SU-DHL-6 (cell line): ENCODE measurements around the gene FAM3C.

Experiments
- H2AFZ ChIP-seq: fragments of 200-600 bp; sonication (generic); 2 replicates; pipeline ENCODE4 v1.6.1; 2014; ENCODE audit warnings: low read depth, mild to moderate bottlenecking, moderate library complexity, mixed read lengths, antibody characterized with exemption, low read length; ENCODE audit not compliant: severe bottlenecking
- H3F3A ChIP-seq: fragments of 200-600 bp; shearing (Covaris generic); 2 replicates; pipeline ENCODE4 v1.6.0; 2016; ENCODE audit warnings: antibody characterized with exemption, mild to moderate bottlenecking; ENCODE audit not compliant: insufficient read depth
- H3K27ac ChIP-seq: fragments of 200-600 bp; sonication (generic); 2 replicates; pipeline ENCODE4 v1.5.1; 2016; ENCODE audit warnings: low read depth, mild to moderate bottlenecking, low read length, moderate library complexity, mixed read lengths
- H3K27me3 ChIP-seq: fragments of 200-600 bp; sonication (generic), shearing (Covaris generic); 2 replicates; pipeline ENCODE4 v1.6.0; 2014; ENCODE audit warnings: mild to moderate bottlenecking, low read length
- H3K36me3 ChIP-seq: fragments of 200-600 bp; sonication (generic); 2 replicates; pipeline ENCODE4 v1.6.1; 2014; ENCODE audit warnings: mild to moderate bottlenecking, low read length, mixed read lengths
- H3K4me2 ChIP-seq: fragments of 300-600, 200-600 bp; shearing (Covaris generic), sonication (generic); 2 replicates; pipeline ENCODE4 v1.6.0; 2014; ENCODE audit warnings: low read length, low read depth, mild to moderate bottlenecking; ENCODE audit not compliant: poor library complexity, severe bottlenecking
- H3K4me3 ChIP-seq: fragments of 200-600 bp; sonication (generic); 2 replicates; pipeline ENCODE4 v1.5.1; 2014; ENCODE audit warnings: antibody characterized with exemption, low read length, mild to moderate bottlenecking, mixed read lengths; ENCODE audit not compliant: insufficient read depth, poor library complexity, severe bottlenecking
- H3K79me2 ChIP-seq: fragments of 200-600 bp; sonication (generic); 2 replicates; pipeline ENCODE4 v1.6.1; 2014; ENCODE audit warnings: mild to moderate bottlenecking, low read length, moderate library complexity; ENCODE audit not compliant: insufficient read depth
- H3K9ac ChIP-seq: fragments of 200-600 bp; sonication (generic); 2 replicates; pipeline ENCODE4 v1.7.0; 2014; ENCODE audit warnings: mild to moderate bottlenecking, low read length
- H3K9me2 ChIP-seq: fragments of 200-600 bp; sonication (generic); replicated peaks from 2 replicates; pipeline ENCODE4 v1.6.1; 2014; ENCODE audit warnings: low read length; ENCODE audit not compliant: insufficient read depth
- H3K9me3 ChIP-seq: fragments of 200-600 bp; sonication (generic); 2 replicates; pipeline ENCODE4 v1.6.1; 2014; ENCODE audit warnings: low read length, mixed read lengths; ENCODE audit not compliant: insufficient read depth
- H4K20me1 ChIP-seq: fragments of 200-600 bp; sonication (generic); 2 replicates; pipeline ENCODE4 v1.6.1; 2014; ENCODE audit warnings: low read depth, mild to moderate bottlenecking, antibody characterized with exemption, low read length, moderate library complexity, mixed read lengths
- CTCF ChIP-seq: fragments of 200-600 bp; sonication (generic); IDR thresholded peaks from one replicate; pipeline ENCODE4 v1.5.1; 2017; ENCODE audit warnings: antibody characterized with exemption, mild to moderate bottlenecking, low read length, moderate library complexity; ENCODE audit not compliant: insufficient read depth, poor library complexity, severe bottlenecking
- EZH2phosphoT487 ChIP-seq: fragments of 200-600 bp; sonication (generic), shearing (Covaris generic); conservative IDR thresholded peaks from 2 replicates; pipeline ENCODE4 v1.6.1; 2018; ENCODE audit warnings: mild to moderate bottlenecking, antibody characterized with exemption, low read length, moderate library complexity, mixed read lengths

FAM3C gene

GRCh38 chr7:121397361-121397760 is 1.3 kb upstream of the FAM3C start:
- Histone ChIP-seq H3K9ac (no peak overlapping the region), H4K20me1 (peaks cover 10% of the 10 kb centered on the region), H3K27me3 (no peaks in the 10 kb centered on the region), H3K9me3 (no peaks in the 10 kb centered on the region), H2AFZ (peak overlapping the region; percentile 78), H3F3A (peaks cover 6% of the 10 kb centered on the region; the same call in 1 of the 2 replicates), H3K79me2 (peaks cover 33% of the 10 kb centered on the region), H3K27ac (no peak overlapping the region), H3K36me3 (peaks cover 19% of the 10 kb centered on the region), H3K4me3 (no peak overlapping the region), H3K4me2 (no peak overlapping the region), H3K9me2 (no peaks in the 10 kb centered on the region)
- TF ChIP-seq CTCF (no peak), EZH2phosphoT487 (no peak)

- Histone ChIP-seq H3K4me2 (peak overlapping the region; percentile 91), H3K4me3 (peak overlapping the region; percentile 89), H3K36me3 (peaks cover 19% of the 10 kb centered on the region), H3K27me3 (no peaks in the 10 kb centered on the region), H4K20me1 (peaks cover 15% of the 10 kb centered on the region), H3K27ac (peak overlapping the region; percentile 67), H3K9me2 (no peaks in the 10 kb centered on the region), H3K9me3 (no peaks in the 10 kb centered on the region), H3F3A (peaks cover 6% of the 10 kb centered on the region; the same call in 1 of the 2 replicates), H3K79me2 (peaks cover 50% of the 10 kb centered on the region), H2AFZ (peak overlapping the region; percentile 83), H3K9ac (peak overlapping the region; percentile 78)
- no peak for TF ChIP-seq CTCF
- no peak for TF ChIP-seq EZH2phosphoT487
Measured at GRCh38 chr7:121395494-121395960, 581 bp downstream of the FAM3C start.

GRCh38 chr7:121394709-121395140 is 1.4 kb downstream of the FAM3C start:
- Histone ChIP-seq H3K9ac (no peak overlapping the region), H3K4me2 (peak overlapping the region; percentile 91), H2AFZ (no peak overlapping the region), H3K9me3 (no peaks in the 10 kb centered on the region), H3K9me2 (no peaks in the 10 kb centered on the region), H3K36me3 (peaks cover 19% of the 10 kb centered on the region), H3K27me3 (no peaks in the 10 kb centered on the region), H3K27ac (no peak overlapping the region), H4K20me1 (peaks cover 15% of the 10 kb centered on the region), H3K4me3 (no peak overlapping the region), H3F3A (peaks cover 6% of the 10 kb centered on the region; the same call in 1 of the 2 replicates), H3K79me2 (peaks cover 51% of the 10 kb centered on the region)
- TF ChIP-seq EZH2phosphoT487 (no peak), CTCF (no peak)
